GM19452 (cell line): ENCODE data around the gene CCDC7.
"Not testable (repeated sequence)": the region's sequence is repeated elsewhere in the genome, so short reads cannot be mapped to it uniquely, and the experiment has no call there.

Experiments
- ATAC-seq: cut with Tn5 transposase; IDR thresholded peaks from one replicate; pipeline ENCODE4 v1.9.1; 2021; ENCODE audit not compliant: unreplicated experiment

Gene CCDC7

DNA sequence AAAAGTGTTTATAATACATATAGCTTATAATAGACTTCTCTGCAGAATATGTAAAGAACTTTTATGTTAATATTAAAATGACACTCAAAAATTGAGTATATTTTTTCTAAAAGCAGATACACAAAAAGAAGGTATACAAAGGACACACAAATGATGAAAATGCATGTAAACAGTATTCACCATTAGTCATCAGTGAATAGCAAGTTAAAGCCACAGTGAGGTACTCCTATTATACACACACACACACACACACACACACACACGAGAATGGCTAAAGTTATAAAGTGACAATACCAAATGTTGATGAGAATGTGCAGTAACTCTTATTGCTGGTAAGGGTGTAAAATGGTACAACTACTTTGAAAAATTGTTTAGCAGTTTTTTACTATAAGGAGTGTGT lies 419.2 kb downstream of the CCDC7 start:
- no peak for ATAC-seq

DNA sequence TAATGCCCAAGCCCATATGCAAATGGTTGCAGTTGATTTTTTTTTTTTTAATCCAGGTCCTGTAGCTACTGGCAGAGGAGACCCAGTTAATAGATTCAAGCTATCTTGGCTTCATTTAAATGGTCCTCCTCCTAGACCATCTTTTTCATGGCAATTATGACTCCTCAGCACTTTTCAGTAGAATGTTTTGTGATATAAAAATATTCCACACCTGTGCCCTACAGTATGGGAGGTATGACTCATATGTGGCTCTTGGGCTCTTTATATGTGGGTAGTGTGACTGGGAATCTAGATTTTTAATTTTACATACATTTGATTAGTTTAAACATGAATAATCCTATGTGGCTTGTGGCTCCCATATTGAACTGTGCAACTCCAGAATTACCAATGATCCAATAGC lies 432.0 kb downstream of the CCDC7 start:
- ATAC-seq = no peak

DNA sequence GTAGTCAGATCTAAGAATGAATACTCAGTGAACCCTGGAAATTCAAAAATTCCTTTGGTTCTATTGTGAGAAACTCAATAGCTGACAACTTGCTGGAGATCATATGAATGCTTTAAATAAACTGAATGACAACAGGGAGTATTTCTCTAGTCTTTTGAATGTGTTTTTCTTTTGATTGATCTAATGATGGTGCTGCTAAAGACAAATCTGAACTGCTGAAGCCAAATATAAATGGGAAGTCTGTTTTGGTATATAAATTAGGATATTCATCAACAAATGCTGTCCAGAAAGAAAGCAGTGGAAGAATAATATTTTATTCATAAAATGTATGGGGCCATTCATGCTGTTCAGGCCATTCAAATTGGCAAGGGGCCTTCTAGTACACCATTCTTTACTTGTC lies 432.7 kb downstream of the CCDC7 start:
- ATAC-seq = no peak

- ATAC-seq = no peak
Measured at GRCh38 chr10:32882076-32882475, 436.1 kb downstream of the CCDC7 start.

- ATAC-seq = no peak
Measured at GRCh38 chr10:32887481-32887880, 441.5 kb downstream of the CCDC7 start.

- no peak for ATAC-seq
Measured at GRCh38 chr10:32888161-32888927, 442.4 kb downstream of the CCDC7 start.

DNA sequence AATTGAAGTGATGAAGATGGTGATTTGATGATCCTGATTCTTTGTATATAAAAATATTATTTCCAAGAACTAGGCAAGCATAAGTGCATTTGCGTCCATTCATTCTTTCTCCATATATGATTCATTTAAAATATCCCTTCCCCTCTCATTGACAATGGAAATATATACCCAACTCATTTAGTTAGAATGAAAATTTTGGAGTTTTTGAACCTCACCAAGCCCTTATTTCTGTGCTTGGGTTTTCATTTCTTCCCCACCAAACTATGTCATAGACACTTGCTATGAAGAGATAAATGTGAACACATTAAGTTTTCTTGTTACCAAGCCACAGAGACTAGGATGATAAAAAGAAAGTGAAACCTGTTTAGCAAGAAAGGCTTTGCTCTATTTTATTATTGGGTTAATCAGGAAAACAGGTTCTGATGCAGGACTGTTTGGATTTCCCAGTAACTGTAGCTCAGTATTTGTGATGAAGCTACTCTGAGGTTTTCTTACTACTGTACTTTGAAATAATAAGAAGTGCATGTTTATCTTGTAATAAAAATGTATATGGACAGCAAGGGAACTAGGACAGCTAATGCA lies 443.8 kb downstream of the CCDC7 start:
- no peak for ATAC-seq

- ATAC-seq = no peak
Measured at GRCh38 chr10:32890444-32890843, 444.5 kb downstream of the CCDC7 start.

GRCh38 chr10:32891261-32891660 lies 445.3 kb downstream of the CCDC7 start:
- ATAC-seq = no peak

DNA sequence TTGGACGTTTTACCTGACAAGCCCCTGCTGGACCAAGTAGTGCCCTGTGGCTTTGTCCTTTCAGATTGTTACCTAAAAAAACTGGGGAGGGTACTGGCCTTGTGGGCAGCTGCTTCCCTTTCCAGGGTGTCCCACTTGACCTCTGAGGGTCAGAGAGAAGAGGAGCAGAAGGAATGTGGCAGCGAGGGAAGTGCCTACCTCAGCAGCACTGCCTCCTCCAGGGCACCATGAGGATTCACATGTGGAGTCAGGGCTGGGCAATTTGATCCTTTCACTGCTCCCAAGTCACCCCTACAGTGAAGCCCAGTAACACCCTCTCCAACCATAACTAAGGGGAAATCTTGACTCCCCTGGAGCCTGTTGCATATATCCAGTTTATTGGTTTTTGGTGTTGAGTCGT lies 447.5 kb downstream of the CCDC7 start:
- no peak for ATAC-seq

DNA sequence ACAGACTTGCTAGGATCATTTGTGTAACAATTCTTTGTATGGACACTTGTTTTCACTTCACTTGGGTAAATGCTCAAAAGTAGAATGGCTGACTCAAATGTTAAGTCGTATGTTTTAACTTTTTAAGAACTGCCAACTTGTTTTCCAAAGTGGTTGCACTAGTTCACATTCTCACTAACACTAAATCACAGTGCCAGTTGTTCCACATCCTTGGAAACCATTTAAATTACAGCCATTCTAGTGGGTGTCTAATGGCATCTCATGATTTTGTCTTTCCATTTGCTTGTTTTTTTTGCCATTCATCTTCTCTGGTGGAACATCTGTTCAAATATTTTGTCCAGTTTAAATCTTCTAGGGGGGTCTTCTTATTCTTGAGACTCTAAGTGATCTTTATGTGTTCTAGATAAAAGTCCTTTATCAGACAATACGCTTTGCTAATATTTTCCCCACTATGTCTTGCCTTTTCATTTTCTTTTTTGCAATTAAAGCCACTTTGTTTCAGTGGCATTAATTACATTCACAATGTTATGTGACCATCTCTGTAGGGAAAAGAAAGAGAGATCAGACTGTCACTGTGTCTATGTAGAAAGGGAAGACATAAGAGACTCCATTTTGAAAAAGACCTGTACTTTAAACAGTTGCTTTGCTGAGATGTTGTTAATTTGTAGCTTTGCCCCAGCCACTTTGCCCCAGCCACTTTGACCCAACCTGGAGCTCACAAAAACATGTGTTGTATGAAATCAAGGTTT lies 448.1 kb downstream of the CCDC7 start:
- ATAC-seq = no peak

- ATAC-seq = not testable (repeated sequence)
Measured at GRCh38 chr10:32895200-32895968, 449.4 kb downstream of the CCDC7 start.

- no peak for ATAC-seq
Measured at GRCh38 chr10:32901815-32902214, 455.9 kb downstream of the CCDC7 start.

- ATAC-seq = no peak
Measured at GRCh38 chr10:32905466-32905865, 459.5 kb downstream of the CCDC7 start.

DNA sequence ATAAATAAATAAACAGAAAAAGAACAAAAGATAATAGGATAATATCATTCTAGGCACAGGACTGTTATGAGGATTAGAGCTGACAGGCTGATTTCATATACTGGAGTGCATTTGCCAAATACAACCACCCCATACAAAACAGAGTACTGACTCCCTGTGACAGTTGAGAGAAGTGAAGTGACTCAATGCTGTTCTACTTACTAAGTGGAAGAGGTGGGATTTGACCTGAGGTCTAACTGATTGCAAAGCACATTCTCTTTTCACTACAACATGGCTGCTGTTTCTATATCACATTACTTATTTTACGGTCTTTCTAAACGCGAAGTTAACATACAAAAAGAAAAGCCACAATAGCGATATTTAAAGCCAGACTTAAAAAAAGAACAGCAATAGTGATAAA lies 460.7 kb downstream of the CCDC7 start:
- ATAC-seq = no peak

DNA sequence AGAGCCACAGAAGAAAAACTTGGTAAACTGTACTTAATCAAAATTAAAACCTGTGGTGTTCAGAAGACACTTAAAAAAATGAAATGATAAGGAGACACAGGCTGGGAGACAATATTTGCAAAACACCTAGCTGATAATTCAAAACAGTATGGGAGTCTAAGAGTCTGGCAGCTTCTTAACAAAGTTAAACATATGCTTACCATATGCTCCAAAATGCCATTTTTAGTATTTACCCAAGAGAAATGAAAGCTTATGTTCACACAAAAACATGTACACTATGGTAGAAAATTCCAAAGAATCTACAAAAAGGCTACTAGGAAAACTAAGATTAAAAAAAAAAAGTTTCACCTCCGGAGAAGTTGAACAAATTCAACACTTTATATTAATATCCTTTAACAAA lies 463.5 kb downstream of the CCDC7 start:
- no peak for ATAC-seq

DNA sequence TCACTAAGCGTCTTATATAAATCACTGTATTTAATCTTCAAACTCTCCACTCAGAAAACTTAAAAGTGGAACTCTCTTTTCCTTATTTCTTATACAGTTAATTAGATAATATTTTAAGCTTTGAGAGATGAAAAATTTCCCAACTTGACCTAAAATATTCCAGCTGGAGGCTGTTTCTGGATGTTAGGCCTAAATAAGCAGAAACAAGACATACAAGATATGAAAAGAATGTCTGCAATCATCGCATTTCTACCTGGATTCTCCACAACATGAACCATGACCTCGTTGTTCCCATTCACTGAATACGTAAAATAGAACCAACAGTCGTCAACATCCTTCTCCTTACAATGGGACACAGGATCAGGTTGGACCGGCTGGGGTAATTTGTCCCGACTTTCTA lies 464.0 kb downstream of the CCDC7 start:
- ATAC-seq = not testable (repeated sequence)

DNA sequence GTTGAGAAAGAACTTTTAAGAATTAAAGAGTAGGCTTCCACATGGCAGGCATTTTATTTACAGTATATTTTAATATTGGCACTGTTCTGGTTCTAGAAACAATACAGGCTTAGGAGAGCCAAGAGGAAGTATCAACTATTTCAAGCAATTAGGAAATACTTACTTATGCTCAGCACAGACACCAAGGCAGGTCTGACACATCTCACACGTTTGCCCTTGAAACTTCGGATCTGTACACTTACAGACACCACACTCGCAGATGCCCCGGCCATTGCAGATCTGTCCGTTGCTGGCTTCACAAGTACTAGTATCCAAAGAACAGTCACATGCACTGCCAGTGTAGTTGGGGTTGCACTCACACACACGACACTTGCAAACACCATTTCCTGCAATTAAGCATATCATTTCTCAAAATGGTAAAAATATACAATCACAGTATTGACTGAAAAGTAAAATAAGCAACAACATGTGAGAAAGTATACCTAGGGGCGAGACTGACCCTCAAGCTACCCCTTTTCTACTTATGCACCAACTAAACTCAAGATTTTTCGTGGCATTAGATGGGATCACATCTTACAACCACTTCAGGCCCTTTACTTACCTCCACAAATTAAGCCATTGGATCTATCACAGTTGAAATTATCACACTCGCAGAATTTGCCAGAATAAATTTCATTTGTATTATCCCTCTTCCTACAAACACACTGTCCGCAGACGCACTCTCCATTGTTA lies 465.5 kb downstream of the CCDC7 start:
- no peak for ATAC-seq

DNA sequence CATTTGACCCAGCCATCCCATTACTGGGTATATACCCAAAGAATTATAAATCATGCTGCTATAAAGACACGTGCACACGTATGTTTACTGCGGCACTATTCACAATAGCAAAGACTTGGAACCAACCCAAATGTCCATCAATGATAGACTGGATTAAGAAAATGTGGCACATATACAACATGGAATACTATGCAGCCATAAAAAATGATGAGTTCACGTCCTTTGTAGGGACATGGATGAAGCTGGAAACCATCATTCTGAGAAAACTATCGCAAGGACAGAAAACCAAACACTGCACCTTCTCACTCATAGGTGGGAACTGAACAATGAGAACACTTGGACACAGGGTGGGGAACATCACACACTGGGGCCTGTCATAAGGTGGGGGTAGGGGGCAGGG lies 471.9 kb downstream of the CCDC7 start:
- ATAC-seq = not testable (repeated sequence)

- ATAC-seq = no peak
Measured at GRCh38 chr10:32922170-32922569, 476.2 kb downstream of the CCDC7 start.

DNA sequence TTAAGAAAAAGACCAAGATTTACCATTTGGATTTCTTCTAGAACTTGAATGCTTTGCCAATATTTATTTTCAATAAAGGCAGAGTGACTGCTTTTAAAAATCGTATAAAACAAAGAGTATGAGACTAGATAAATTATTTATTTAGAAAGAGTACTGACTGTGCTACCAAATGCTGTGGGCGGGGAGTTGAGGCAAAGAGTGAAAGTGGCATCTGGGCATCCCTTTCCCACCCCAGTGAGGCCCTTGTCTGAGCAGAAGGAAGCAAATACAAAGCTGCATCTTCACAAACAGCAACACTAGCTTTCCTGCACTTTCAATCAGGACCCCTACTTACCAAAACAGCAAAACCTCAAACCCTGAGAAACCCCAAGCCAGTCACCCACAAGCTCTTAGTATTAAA lies 477.2 kb downstream of the CCDC7 start:
- no peak for ATAC-seq
